Activated CD4-positive, alpha-beta T cell treated with anti-CD3 and anti-CD28 coated beads for 48 hours (primary cell): ENCODE measurements around the gene CERS6.
"Not testable (repeated sequence)": the region's sequence is repeated elsewhere in the genome, so short reads cannot be mapped to it uniquely, and the experiment has no call there.

ENCODE experiments used
- DNase-seq: peaks from one replicate; pipeline ENCODE4 v3.0.0-alpha.2; 2020

The CERS6 gene

GRCh38 chr2:168469281-168469988 is 13.4 kb downstream of the CERS6 start:
- DNase-seq, result no peak

GRCh38 chr2:168470320-168471162 is 14.5 kb downstream of the CERS6 start:
- DNase-seq, result no peak

GRCh38 chr2:168471163-168471475 is 15.0 kb downstream of the CERS6 start:
- no peak for DNase-seq

GRCh38 chr2:168475636-168476035 is 19.6 kb downstream of the CERS6 start:
- DNase-seq, result no peak

GRCh38 chr2:168478206-168478605 is 22.1 kb downstream of the CERS6 start:
- no peak for DNase-seq

- no peak for DNase-seq
Measured at GRCh38 chr2:168480356-168480755, 24.3 kb downstream of the CERS6 start.

- no peak for DNase-seq
Measured at GRCh38 chr2:168480825-168481585, 24.9 kb downstream of the CERS6 start.

- DNase-seq, result no peak
Measured at GRCh38 chr2:168482269-168482668, 26.2 kb downstream of the CERS6 start.

GRCh38 chr2:168482952-168483831 is 27.1 kb downstream of the CERS6 start:
- no peak for DNase-seq

- DNase-seq, result no peak
Measured at GRCh38 chr2:168486477-168486876, 30.4 kb downstream of the CERS6 start.

- DNase-seq, result peak; percentile 72
Measured at GRCh38 chr2:168490015-168490874, 34.2 kb downstream of the CERS6 start.

- DNase-seq, result peak; percentile 38
Measured at GRCh38 chr2:168490946-168491605, 35.0 kb downstream of the CERS6 start.

- DNase-seq, result not testable (repeated sequence)
Measured at GRCh38 chr2:168491728-168492127, 35.7 kb downstream of the CERS6 start.

GRCh38 chr2:168493219-168493618 is 37.1 kb downstream of the CERS6 start:
- DNase-seq, result not testable (repeated sequence)

GRCh38 chr2:168494190-168494711 is 38.2 kb downstream of the CERS6 start:
- peak; percentile 32 for DNase-seq

GRCh38 chr2:168495524-168495923 is 39.5 kb downstream of the CERS6 start:
- DNase-seq, result peak; percentile 6

- DNase-seq, result no peak
Measured at GRCh38 chr2:168496906-168497305, 40.8 kb downstream of the CERS6 start.

GRCh38 chr2:168499500-168499899 is 43.4 kb downstream of the CERS6 start:
- no peak for DNase-seq

- DNase-seq, result no peak
Measured at GRCh38 chr2:168500516-168500915, 44.4 kb downstream of the CERS6 start.

- no peak for DNase-seq
Measured at GRCh38 chr2:168501466-168502065, 45.5 kb downstream of the CERS6 start.
